H9 (cell line): ENCODE results near the gene CTCF. TPM values are rescaled to one million over a fixed set of nuclear protein-coding genes. Genes with fewer than 3 reads are reported as not detected.

ENCODE experiments used
- DNase-seq: peaks from one replicate; pipeline ENCODE4 v3.0.0-alpha.2; 2017
- H2AFZ ChIP-seq: one replicate; pipeline ENCODE4 v1.6.1; 2013; ENCODE audit warnings: mild to moderate bottlenecking, low read length, control low read depth, moderate library complexity
- H2AK5ac ChIP-seq: 2 replicates; pipeline ENCODE4 v1.6.1; 2013; ENCODE audit warnings: low read length, control low read depth, mixed read lengths; ENCODE audit not compliant: insufficient read length
- H2BK120ac ChIP-seq: one replicate; pipeline ENCODE4 v1.6.1; 2013; ENCODE audit warnings: low read depth, mild to moderate bottlenecking, low read length, control low read depth, inconsistent platforms; ENCODE audit not compliant: poor library complexity, severe bottlenecking
- H2BK12ac ChIP-seq: 2 replicates; pipeline ENCODE4 v1.6.1; 2013; ENCODE audit warnings: low read length, control low read depth, mixed read lengths, low read depth; ENCODE audit not compliant: insufficient read length
- H2BK15ac ChIP-seq: 2 replicates; pipeline ENCODE4 v1.6.1; 2013; ENCODE audit warnings: low read depth, low read length, control low read depth
- H2BK20ac ChIP-seq: one replicate; pipeline ENCODE4 v1.6.1; 2013; ENCODE audit warnings: low read depth, mild to moderate bottlenecking, low read length, control low read depth, inconsistent platforms; ENCODE audit not compliant: poor library complexity, severe bottlenecking
- H2BK5ac ChIP-seq: 2 replicates; pipeline ENCODE4 v1.6.1; 2013; ENCODE audit warnings: low read length, control low read depth, mixed read lengths; ENCODE audit not compliant: insufficient read length
- H3K14ac ChIP-seq: 2 replicates; pipeline ENCODE4 v1.6.1; 2013; ENCODE audit warnings: low read length, control low read depth; ENCODE audit not compliant: insufficient read depth
- H3K18ac ChIP-seq: 2 replicates; pipeline ENCODE4 v1.6.1; 2013; ENCODE audit warnings: low read depth, mild to moderate bottlenecking, mixed read lengths, low read length, control low read depth; ENCODE audit not compliant: insufficient read length
- H3K23ac ChIP-seq: 2 replicates; pipeline ENCODE4 v1.6.1; 2013; ENCODE audit warnings: low read length, control low read depth, mixed read lengths, low read depth; ENCODE audit not compliant: insufficient read length
- H3K23me2 ChIP-seq: 2 replicates; pipeline ENCODE4 v1.6.1; 2013; ENCODE audit warnings: low read depth, mild to moderate bottlenecking, mixed read lengths, low read length, control low read depth; ENCODE audit not compliant: insufficient read length, poor library complexity, severe bottlenecking
- H3K27ac ChIP-seq: 2 replicates; pipeline ENCODE4 v1.5.1; 2013; ENCODE audit warnings: low read length, control low read depth, mixed read lengths, low read depth; ENCODE audit not compliant: insufficient read length
- H3K27me3 ChIP-seq: 2 replicates; pipeline ENCODE4 v1.6.1; 2013; ENCODE audit warnings: low read length, control low read depth, inconsistent platforms; ENCODE audit not compliant: insufficient read depth
- H3K4ac ChIP-seq: 2 replicates; pipeline ENCODE4 v1.6.1; 2013; ENCODE audit warnings: low read depth, mild to moderate bottlenecking, control low read depth, inconsistent platforms, low read length, moderate library complexity
- H3K4me1 ChIP-seq: 2 replicates; pipeline ENCODE4 v1.6.1; 2013; ENCODE audit warnings: low read length, control low read depth, inconsistent platforms; ENCODE audit not compliant: insufficient read depth
- H3K4me2 ChIP-seq: 2 replicates; pipeline ENCODE4 v1.6.1; 2013; ENCODE audit warnings: low read length, control low read depth, mixed read lengths; ENCODE audit not compliant: insufficient read length, insufficient read depth
- H3K56ac ChIP-seq: 2 replicates; pipeline ENCODE4 v1.6.1; 2013; ENCODE audit warnings: low read depth, mild to moderate bottlenecking, mixed read lengths, low read length, control low read depth; ENCODE audit not compliant: insufficient read length
- H3K79me1 ChIP-seq: 2 replicates; pipeline ENCODE4 v1.6.1; 2013; ENCODE audit warnings: low read depth, mild to moderate bottlenecking, moderate library complexity, low read length, control low read depth, inconsistent platforms; ENCODE audit not compliant: insufficient read depth, poor library complexity, severe bottlenecking
- H3K79me2 ChIP-seq: 2 replicates; pipeline ENCODE4 v1.6.1; 2013; ENCODE audit warnings: low read length, control low read depth, inconsistent platforms; ENCODE audit not compliant: insufficient read depth
- H3K9ac ChIP-seq: 2 replicates; pipeline ENCODE4 v1.6.1; 2013; ENCODE audit warnings: low read length, control low read depth, mixed read lengths; ENCODE audit not compliant: insufficient read length; ENCODE audit errors: extremely low read depth
- H3K9me3 ChIP-seq: one replicate; pipeline ENCODE4 v1.6.1; 2013; ENCODE audit warnings: low read depth, low read length, inconsistent platforms; ENCODE audit not compliant: control insufficient read depth
- H3T11ph ChIP-seq: one replicate; pipeline ENCODE4 v1.6.1; 2013; ENCODE audit warnings: mild to moderate bottlenecking, low read length, control low read depth, inconsistent platforms
- H4K20me1 ChIP-seq: one replicate; pipeline ENCODE4 v1.6.1; 2013; ENCODE audit not compliant: control insufficient read depth, insufficient read length, insufficient read depth
- H4K5ac ChIP-seq: 2 replicates; pipeline ENCODE4 v1.6.1; 2013; ENCODE audit warnings: low read depth, mild to moderate bottlenecking, mixed read lengths, low read length, control low read depth; ENCODE audit not compliant: insufficient read length
- H4K8ac ChIP-seq: replicated peaks from 2 replicates; pipeline ENCODE4 v1.6.1; 2013; ENCODE audit warnings: low read length, control low read depth, mixed read lengths, low read depth; ENCODE audit not compliant: insufficient read length
- H4K91ac ChIP-seq: 2 replicates; pipeline ENCODE4 v1.6.1; 2013; ENCODE audit warnings: low read depth, mild to moderate bottlenecking, moderate library complexity, mixed read lengths, low read length, control low read depth; ENCODE audit not compliant: insufficient read length
- H3K27ac Mint-ChIP-seq, 3 experiments: 2 replicates in 2 of 3; 3 replicates in 1 of 3; pipeline ENCODE4 v1.8.0; 2020 to 2021; ENCODE audit warnings: mixed read lengths in 3 of 3, mild to moderate bottlenecking in 1 of 3, moderate library complexity in 1 of 3
- H3K27me3 Mint-ChIP-seq: 2 replicates; pipeline ENCODE4 v1.8.0; 2021; ENCODE audit warnings: low read depth, mild to moderate bottlenecking, moderate library complexity, mixed read lengths
- H3K36me3 Mint-ChIP-seq, 3 experiments: 2 replicates in 2 of 3; 3 replicates in 1 of 3; pipeline ENCODE4 v1.8.0; 2020 to 2021; ENCODE audit warnings: low read depth in 3 of 3, mixed read lengths in 3 of 3; ENCODE audit not compliant: insufficient read depth in 1 of 3
- H3K4me1 Mint-ChIP-seq, 2 experiments: 2 replicates each; pipeline ENCODE4 v1.8.0; 2020; ENCODE audit warnings: mixed read lengths in 2 of 2
- H3K4me3 Mint-ChIP-seq, 2 experiments: 2 replicates in 1 of 2; 3 replicates in 1 of 2; pipeline ENCODE4 v1.8.0; 2020 to 2021; ENCODE audit warnings: mild to moderate bottlenecking in 2 of 2, mixed read lengths in 2 of 2, moderate library complexity in 1 of 2
- H3K9me3 Mint-ChIP-seq, 2 experiments: 2 replicates in 1 of 2; 3 replicates in 1 of 2; pipeline ENCODE4 v1.8.0; 2020; ENCODE audit warnings: mild to moderate bottlenecking in 2 of 2, mixed read lengths in 2 of 2, moderate library complexity in 1 of 2
- WGBS: extraction: QIAGEN DNeasy Blood & Tissue Kit; methylation state at CpG from one replicate; pipeline ENCODE4 v1.1.7; 2013; ENCODE audit warnings: missing lambda C conversion rate, low lambda C conversion rate, mixed read lengths; ENCODE audit not compliant: insufficient read length; ENCODE audit errors: extremely low coverage; 5-methylcytosine and 5-hydroxymethylcytosine counted together
- total RNA-seq: library from RNA; stranded (reverse); gene quantifications from 2 replicates; pipeline ENCODE4 v1.2.1, GENCODE V29; 2021
- TF ChIP-seq, protein P1 (sequence below): fragments of 200-600 bp; sonication (generic); conservative IDR thresholded peaks from 3 replicates; pipeline ENCODE4 v1.8.0; 2021; ENCODE audit warnings: antibody characterized with exemption, mild to moderate bottlenecking

The CTCF gene
- total RNA-seq, 1 experiment from 2014 or later = 87.3 TPM

DNA sequence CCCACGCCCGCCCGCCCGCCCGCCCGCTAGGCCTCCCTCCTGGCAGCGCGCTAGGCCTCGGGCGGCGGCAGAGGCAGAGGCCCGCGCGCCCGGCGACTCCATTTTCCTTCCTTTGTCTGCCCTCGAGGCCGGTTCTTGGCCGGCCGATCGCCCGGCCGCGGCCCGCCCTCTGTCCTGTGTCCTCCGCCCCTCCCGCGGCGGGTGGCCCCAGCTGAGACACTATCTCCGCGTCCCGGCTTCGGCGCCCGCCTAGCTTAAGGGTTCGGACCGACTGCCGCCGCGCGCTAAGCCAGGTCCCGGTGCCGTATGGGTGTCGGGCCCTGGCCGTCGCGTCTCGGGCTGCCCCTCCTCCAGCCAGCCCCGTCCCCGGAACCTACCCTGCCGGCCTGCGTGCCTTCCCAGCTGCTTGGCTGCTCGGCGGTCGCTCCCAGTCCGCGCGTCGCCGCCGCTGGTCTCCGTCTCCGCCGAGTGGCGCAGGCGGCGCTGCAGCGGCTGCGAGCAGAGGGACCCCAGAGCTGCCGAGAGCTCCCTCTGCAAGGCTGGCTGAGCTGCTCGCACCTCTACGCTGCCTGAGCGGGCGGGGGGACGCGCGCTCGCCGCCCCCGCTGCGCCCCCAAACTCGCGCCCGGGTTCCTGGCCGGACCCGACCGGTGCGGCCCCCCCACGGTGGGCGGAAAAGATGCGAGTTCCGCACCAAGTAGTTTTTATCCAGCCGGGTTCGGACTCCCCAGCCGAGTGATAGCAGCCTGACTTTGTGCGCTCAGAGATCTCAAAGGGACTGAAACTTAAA, 787 bp downstream of the CTCF start:
- peak overlapping the region; percentile 95 for H3K9ac ChIP-seq
- H3K4me2 ChIP-seq = peak overlapping the region; percentile 94
- H4K91ac ChIP-seq = peak overlapping the region; percentile 71
- no peak overlapping the region for H4K8ac ChIP-seq
- peak overlapping the region; percentile 78 for H3K27ac ChIP-seq
- H4K20me1 ChIP-seq = no peaks in the 10 kb centered on the region
- Mint-ChIP-seq H3K27ac (peak overlapping the region; percentile 93 to 98 (median 95)), H3K27me3 (no peaks in the 10 kb centered on the region), H3K9me3 (no peaks in the 10 kb centered on the region), H3K4me1 (peaks cover 17 to 25% of the 10 kb centered on the region in 2 experiments), H3K36me3 (peaks cover 0 to 8% (median 4%) of the 10 kb centered on the region in 3 experiments; a peak in 3 of 7 replicates), H3K4me3 (peak overlapping the region; percentile 87 to 88)
- no peak overlapping the region for H3K56ac ChIP-seq
- H3K9me3 ChIP-seq = no peaks in the 10 kb centered on the region
- no peak overlapping the region for H2AFZ ChIP-seq
- H2BK12ac ChIP-seq = no peak overlapping the region
- no peaks in the 10 kb centered on the region for H3K79me1 ChIP-seq
- no peak overlapping the region for H2BK120ac ChIP-seq
- TF ChIP-seq, protein P1, sequence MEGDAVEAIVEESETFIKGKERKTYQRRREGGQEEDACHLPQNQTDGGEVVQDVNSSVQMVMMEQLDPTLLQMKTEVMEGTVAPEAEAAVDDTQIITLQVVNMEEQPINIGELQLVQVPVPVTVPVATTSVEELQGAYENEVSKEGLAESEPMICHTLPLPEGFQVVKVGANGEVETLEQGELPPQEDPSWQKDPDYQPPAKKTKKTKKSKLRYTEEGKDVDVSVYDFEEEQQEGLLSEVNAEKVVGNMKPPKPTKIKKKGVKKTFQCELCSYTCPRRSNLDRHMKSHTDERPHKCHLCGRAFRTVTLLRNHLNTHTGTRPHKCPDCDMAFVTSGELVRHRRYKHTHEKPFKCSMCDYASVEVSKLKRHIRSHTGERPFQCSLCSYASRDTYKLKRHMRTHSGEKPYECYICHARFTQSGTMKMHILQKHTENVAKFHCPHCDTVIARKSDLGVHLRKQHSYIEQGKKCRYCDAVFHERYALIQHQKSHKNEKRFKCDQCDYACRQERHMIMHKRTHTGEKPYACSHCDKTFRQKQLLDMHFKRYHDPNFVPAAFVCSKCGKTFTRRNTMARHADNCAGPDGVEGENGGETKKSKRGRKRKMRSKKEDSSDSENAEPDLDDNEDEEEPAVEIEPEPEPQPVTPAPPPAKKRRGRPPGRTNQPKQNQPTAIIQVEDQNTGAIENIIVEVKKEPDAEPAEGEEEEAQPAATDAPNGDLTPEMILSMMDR = no peak; the same call in 2 of the 3 replicates
- 0 out of 2 replicates have a peak, but pooled peaks cover 3% of the 10 kb centered on the region for H3K4me1 ChIP-seq
- peaks cover 12% of the 10 kb centered on the region for H3K23me2 ChIP-seq
- peak overlapping the region; percentile 93 for H3K14ac ChIP-seq
- peak overlapping the region; percentile 29; the same call in 1 of the 2 replicates for H3K4ac ChIP-seq
- H3K79me2 ChIP-seq = peaks cover 33% of the 10 kb centered on the region; the same call in 1 of the 2 replicates
- H3T11ph ChIP-seq = no peak overlapping the region
- no peak overlapping the region for H2AK5ac ChIP-seq
- no peaks in the 10 kb centered on the region for H3K27me3 ChIP-seq
- H2BK15ac ChIP-seq = no peak overlapping the region; the same call in 1 of the 2 replicates
- DNase-seq = peak; percentile 58
- H2BK5ac ChIP-seq = no peak overlapping the region
- H2BK20ac ChIP-seq = no peak overlapping the region
- H4K5ac ChIP-seq = peak overlapping the region; percentile 79
- no peak overlapping the region for H3K23ac ChIP-seq
- no CpG with 5 or more reads among the region's 96 CpGs for WGBS
- peak overlapping the region; percentile 95 for H3K18ac ChIP-seq
